HEK293 (cell line): ENCODE results near the gene AIFM3.

Experiments used
- CTCF ChIA-PET: fragments of 350-600 bp; formaldehyde crosslinking; extraction: SDS; loops from one replicate; lab custom pipeline; 2021; ENCODE audit warnings: antibody characterized with exemption; lab: Yijun Ruan, JAX
- POLR2A ChIA-PET: fragments of 300-600 bp; formaldehyde crosslinking; extraction: SDS; loops from one replicate; lab custom pipeline; 2020; ENCODE audit warnings: antibody characterized with exemption, inconsistent platforms; lab: Yijun Ruan, JAX
- H3K27ac ChIP-seq: fragments of 200-500 bp; sonication (Bioruptor generic); 2 replicates; pipeline ENCODE4 v1.5.1; 2014; ENCODE audit warnings: low read depth, low read length, control low read depth, inconsistent platforms; ENCODE audit errors: extremely low read depth
- H3K36me3 ChIP-seq, 2 experiments: fragments of 200-500 bp in 1 of 2; sonication (Bioruptor generic) in 1 of 2; 1 replicate in 1 of 2; 2 replicates in 1 of 2; pipeline ENCODE4 v1.5.1; 2014 to 2017; ENCODE audit warnings: inconsistent platforms in 2 of 2, low read length in 2 of 2; ENCODE audit not compliant: control insufficient read depth in 2 of 2, insufficient read depth in 1 of 2
- H3K4me1 ChIP-seq: fragments of 200-500 bp; sonication (Bioruptor generic); 2 replicates; pipeline ENCODE4 v1.5.1; 2014; ENCODE audit warnings: mild to moderate bottlenecking, low read length, inconsistent platforms; ENCODE audit not compliant: control insufficient read depth, insufficient read depth
- H3K4me3 ChIP-seq: 2 replicates; pipeline ENCODE4 v1.5.1; 2011; ENCODE audit warnings: low read depth, mild to moderate bottlenecking, control low read depth, low read length, moderate library complexity
- H3K9me3 ChIP-seq: fragments of 200-500 bp; sonication (Bioruptor generic); 2 replicates; pipeline ENCODE4 v1.5.1; 2014; ENCODE audit warnings: low read depth, low read length, inconsistent platforms; ENCODE audit not compliant: control insufficient read depth, insufficient read depth
- KLF7 ChIP-seq: fragments of 450-650 bp; formaldehyde crosslinking; IDR thresholded peaks from 2 replicates; pipeline ENCODE4 v1.5.1; 2016; ENCODE audit warnings: missing biosample characterization, missing genetic modification characterization, borderline replicate concordance
- SCRT1 ChIP-seq: fragments of 450-650 bp; formaldehyde crosslinking; IDR thresholded peaks from 2 replicates; pipeline ENCODE4 v1.5.1; 2016; ENCODE audit warnings: missing biosample characterization, missing genetic modification characterization, borderline replicate concordance
- SETDB1 ChIP-seq: IDR thresholded peaks from one replicate; pipeline ENCODE4 v1.6.1; 2017; ENCODE audit warnings: mild to moderate bottlenecking, low read length, moderate library complexity, mixed read lengths; ENCODE audit not compliant: insufficient read length
- SP7 ChIP-seq: fragments of 450-650 bp; formaldehyde crosslinking; IDR thresholded peaks from 2 replicates; pipeline ENCODE4 v1.5.1; 2016; ENCODE audit warnings: missing biosample characterization, missing genetic modification characterization
- TCF7L2 ChIP-seq: IDR thresholded peaks from 2 replicates; pipeline ENCODE4 v1.6.1; 2011; ENCODE audit warnings: low read depth, mild to moderate bottlenecking, inconsistent platforms, low read length, moderate library complexity, borderline replicate concordance
- ZBTB1 ChIP-seq: fragments of 450-650 bp; formaldehyde crosslinking; IDR thresholded peaks from 2 replicates; pipeline ENCODE4 v1.5.1; 2016; ENCODE audit warnings: missing biosample characterization, missing genetic modification characterization
- ZFHX2 ChIP-seq: fragments of 450-650 bp; formaldehyde crosslinking; conservative IDR thresholded peaks from 2 replicates; pipeline ENCODE4 v1.5.1; 2016; ENCODE audit warnings: missing biosample characterization, missing genetic modification characterization
- ZFP37 ChIP-seq: fragments of 450-650 bp; formaldehyde crosslinking; IDR thresholded peaks from 2 replicates; pipeline ENCODE4 v1.5.1; 2016; ENCODE audit warnings: missing biosample characterization, missing genetic modification characterization
- ZNF423 ChIP-seq: fragments of 450-650 bp; formaldehyde crosslinking; IDR thresholded peaks from 2 replicates; pipeline ENCODE4 v1.5.1; 2016; ENCODE audit warnings: missing biosample characterization, missing genetic modification characterization
- ZNF529 ChIP-seq: fragments of 450-650 bp; formaldehyde crosslinking; IDR thresholded peaks from 2 replicates; pipeline ENCODE4 v1.5.1; 2017; ENCODE audit warnings: missing genetic modification characterization, missing biosample characterization; ENCODE audit not compliant: insufficient replicate concordance
- ZNF558 ChIP-seq: fragments of 450-650 bp; formaldehyde crosslinking; IDR thresholded peaks from 2 replicates; pipeline ENCODE4 v1.5.1; 2016; ENCODE audit warnings: missing biosample characterization, missing genetic modification characterization
- ZNF571 ChIP-seq: fragments of 450-650 bp; formaldehyde crosslinking; IDR thresholded peaks from 2 replicates; pipeline ENCODE4 v1.5.0; 2017; ENCODE audit warnings: missing biosample characterization, missing genetic modification characterization
- ZNF596 ChIP-seq: fragments of 450-650 bp; IDR thresholded peaks from 2 replicates; pipeline ENCODE4 v1.5.0; 2018; ENCODE audit warnings: missing biosample characterization, mild to moderate bottlenecking, missing genetic modification characterization, moderate library complexity
- ZNF610 ChIP-seq: fragments of 450-650 bp; formaldehyde crosslinking; IDR thresholded peaks from 2 replicates; pipeline ENCODE4 v1.5.1; 2016; ENCODE audit warnings: missing biosample characterization, missing genetic modification characterization, borderline replicate concordance
- ZNF707 ChIP-seq: fragments of 450-650 bp; formaldehyde crosslinking; IDR thresholded peaks from 2 replicates; pipeline ENCODE4 v1.5.1; 2016; ENCODE audit warnings: missing biosample characterization, missing genetic modification characterization
- ZNF791 ChIP-seq: fragments of 450-650 bp; formaldehyde crosslinking; IDR thresholded peaks from 2 replicates; pipeline ENCODE4 v1.5.1; 2016; ENCODE audit warnings: missing biosample characterization, missing genetic modification characterization
- TF ChIP-seq, protein P1 (sequence below): IDR thresholded peaks from 2 replicates; pipeline ENCODE4 v1.6.1; 2011; ENCODE audit warnings: mild to moderate bottlenecking, low read depth, low read length, borderline replicate concordance
- TF ChIP-seq, protein P2 (sequence below): fragments of 450-650 bp; formaldehyde crosslinking; IDR thresholded peaks from 2 replicates; pipeline ENCODE4 v1.5.1; 2016; ENCODE audit warnings: missing biosample characterization, missing genetic modification characterization
- TF ChIP-seq, protein P3 (sequence below): fragments of 450-650 bp; formaldehyde crosslinking; IDR thresholded peaks from 2 replicates; pipeline ENCODE4 v1.5.1; 2016; ENCODE audit warnings: missing biosample characterization, missing genetic modification characterization, low read depth

The AIFM3 gene

DNA sequence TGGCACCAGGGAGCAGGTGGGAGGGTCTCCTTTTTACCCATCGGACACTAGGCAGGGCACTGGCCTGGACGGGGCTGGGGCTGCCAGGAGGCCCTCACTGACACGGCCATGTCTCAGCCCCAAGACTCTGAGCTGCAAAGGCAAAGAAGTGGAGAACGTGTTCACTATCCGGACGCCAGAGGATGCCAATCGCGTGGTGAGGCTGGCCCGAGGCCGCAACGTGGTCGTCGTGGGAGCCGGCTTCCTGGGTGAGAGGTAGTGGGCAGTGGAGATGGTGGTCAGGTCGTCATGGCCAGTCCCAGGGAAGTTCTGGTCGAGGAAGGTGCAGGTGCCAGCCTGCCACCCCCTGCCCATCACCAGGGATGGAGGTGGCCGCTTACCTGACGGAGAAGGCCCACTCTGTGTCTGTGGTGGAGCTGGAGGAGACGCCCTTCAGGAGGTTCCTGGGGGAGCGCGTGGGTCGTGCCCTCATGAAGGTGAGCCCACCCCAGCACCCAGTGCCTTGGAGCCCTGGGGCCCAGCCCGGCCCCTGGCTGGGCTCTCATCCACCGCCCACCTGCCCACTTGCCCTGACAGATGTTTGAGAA lies 9.3 kb downstream of the AIFM3 start:
- TF ChIP-seq SP7 (tag by site-specific recombination), result no peak
- TF ChIP-seq SCRT1, result no peak
- TF ChIP-seq ZNF610 (tag by site-specific recombination), result no peak
- CTCF ChIA-PET, result interaction anchor here (0.8 to 1.6 kb wide), 3 partner anchors 16 to 91 kb away, joined by 3 to 4 read pairs (median 4); no protein-coding TSS in a partner anchor
- POLR2A ChIA-PET, result no interaction called here
- H3K36me3 ChIP-seq, result no peaks in the 10 kb centered on the region
- H3K9me3 ChIP-seq, result no peaks in the 10 kb centered on the region
- H3K4me3 ChIP-seq, result no peak overlapping the region
- no peak overlapping the region for H3K27ac ChIP-seq
- no peaks in the 10 kb centered on the region for H3K4me1 ChIP-seq

DNA sequence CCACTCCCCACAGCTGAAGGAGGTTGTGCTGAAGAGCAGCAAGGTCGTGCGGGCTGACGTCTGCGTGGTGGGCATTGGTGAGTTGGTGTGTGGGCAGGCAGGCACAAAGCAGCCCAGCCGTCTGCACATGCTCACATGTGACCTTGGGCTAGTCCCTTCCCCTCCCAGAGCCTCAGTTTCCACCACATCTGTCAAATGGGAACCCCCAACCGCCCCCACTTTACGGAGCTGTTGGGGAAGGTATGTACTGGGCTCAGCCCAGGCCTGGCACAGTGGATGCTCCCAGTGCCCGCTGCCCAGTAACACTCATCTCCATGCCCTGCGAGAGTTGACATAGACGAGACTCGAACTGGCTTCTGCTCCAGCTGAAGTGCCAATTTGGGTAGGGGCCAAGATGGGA lies 10.0 kb downstream of the AIFM3 start:
- TF ChIP-seq ZFHX2 (tag by site-specific recombination) (peak; percentile 30), ZFP37 (tag by site-specific recombination) (no peak)
- TF ChIP-seq, all 188 proteins: peak for 1
- no peaks in the 10 kb centered on the region for H3K36me3 ChIP-seq
- no peak overlapping the region for H3K4me3 ChIP-seq
- CTCF ChIA-PET, result interaction anchor here (1.0 kb wide), 1 partner anchor 17 kb away, joined by 4 read pairs; no protein-coding TSS in a partner anchor
- no peaks in the 10 kb centered on the region for H3K9me3 ChIP-seq
- POLR2A ChIA-PET, result no interaction called here
- no peaks in the 10 kb centered on the region for H3K4me1 ChIP-seq
- no peak overlapping the region for H3K27ac ChIP-seq

DNA sequence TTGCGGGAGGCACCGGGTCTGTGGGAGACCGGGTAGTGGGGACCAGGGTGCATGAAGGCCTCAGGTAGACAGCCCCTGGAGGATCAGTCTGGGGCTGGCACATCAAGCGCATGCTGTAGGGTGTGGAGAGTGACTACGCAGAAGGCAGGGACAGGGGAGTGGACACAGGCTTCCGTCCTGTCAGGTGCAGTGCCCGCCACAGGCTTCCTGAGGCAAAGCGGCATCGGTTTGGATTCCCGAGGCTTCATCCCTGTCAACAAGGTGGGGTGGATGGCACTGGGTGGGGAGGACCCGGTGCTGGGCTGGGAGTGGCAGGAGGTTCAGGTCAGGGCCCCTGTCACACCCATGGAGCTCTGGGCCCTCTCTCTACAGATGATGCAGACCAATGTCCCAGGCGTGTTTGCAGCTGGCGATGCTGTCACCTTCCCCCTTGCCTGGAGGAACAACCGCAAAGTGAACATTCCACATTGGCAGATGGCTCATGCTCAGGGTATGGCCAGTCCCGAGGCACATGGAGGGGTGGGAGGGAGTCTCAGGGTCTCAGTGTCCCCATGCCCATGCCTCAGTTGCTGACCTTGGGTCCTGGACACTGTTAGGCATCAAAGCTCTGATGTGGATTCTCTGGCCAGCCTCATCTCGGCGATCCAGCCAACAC lies 10.6 kb downstream of the AIFM3 start:
- H3K27ac ChIP-seq, result no peak overlapping the region
- ChIA-PET CTCF (interaction anchor here (1.0 kb wide), 1 partner anchor 17 kb away, joined by 4 read pairs; no protein-coding TSS in a partner anchor), POLR2A (no interaction called here)
- H3K4me1 ChIP-seq, result no peaks in the 10 kb centered on the region
- no peaks in the 10 kb centered on the region for H3K9me3 ChIP-seq
- H3K36me3 ChIP-seq, result no peaks in the 10 kb centered on the region
- H3K4me3 ChIP-seq, result no peak overlapping the region
- TF ChIP-seq ZNF423 (tag by site-specific recombination) (no peak), ZNF791 (tag by site-specific recombination) (no peak), SCRT1 (no peak), TCF7L2 (no peak), ZNF596 (no peak), ZNF558 (tag by site-specific recombination) (no peak), KLF7 (no peak), ZBTB1 (no peak)
- TF ChIP-seq, protein P1, sequence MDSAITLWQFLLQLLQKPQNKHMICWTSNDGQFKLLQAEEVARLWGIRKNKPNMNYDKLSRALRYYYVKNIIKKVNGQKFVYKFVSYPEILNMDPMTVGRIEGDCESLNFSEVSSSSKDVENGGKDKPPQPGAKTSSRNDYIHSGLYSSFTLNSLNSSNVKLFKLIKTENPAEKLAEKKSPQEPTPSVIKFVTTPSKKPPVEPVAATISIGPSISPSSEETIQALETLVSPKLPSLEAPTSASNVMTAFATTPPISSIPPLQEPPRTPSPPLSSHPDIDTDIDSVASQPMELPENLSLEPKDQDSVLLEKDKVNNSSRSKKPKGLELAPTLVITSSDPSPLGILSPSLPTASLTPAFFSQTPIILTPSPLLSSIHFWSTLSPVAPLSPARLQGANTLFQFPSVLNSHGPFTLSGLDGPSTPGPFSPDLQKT, result no peak
- TF ChIP-seq, protein P2, sequence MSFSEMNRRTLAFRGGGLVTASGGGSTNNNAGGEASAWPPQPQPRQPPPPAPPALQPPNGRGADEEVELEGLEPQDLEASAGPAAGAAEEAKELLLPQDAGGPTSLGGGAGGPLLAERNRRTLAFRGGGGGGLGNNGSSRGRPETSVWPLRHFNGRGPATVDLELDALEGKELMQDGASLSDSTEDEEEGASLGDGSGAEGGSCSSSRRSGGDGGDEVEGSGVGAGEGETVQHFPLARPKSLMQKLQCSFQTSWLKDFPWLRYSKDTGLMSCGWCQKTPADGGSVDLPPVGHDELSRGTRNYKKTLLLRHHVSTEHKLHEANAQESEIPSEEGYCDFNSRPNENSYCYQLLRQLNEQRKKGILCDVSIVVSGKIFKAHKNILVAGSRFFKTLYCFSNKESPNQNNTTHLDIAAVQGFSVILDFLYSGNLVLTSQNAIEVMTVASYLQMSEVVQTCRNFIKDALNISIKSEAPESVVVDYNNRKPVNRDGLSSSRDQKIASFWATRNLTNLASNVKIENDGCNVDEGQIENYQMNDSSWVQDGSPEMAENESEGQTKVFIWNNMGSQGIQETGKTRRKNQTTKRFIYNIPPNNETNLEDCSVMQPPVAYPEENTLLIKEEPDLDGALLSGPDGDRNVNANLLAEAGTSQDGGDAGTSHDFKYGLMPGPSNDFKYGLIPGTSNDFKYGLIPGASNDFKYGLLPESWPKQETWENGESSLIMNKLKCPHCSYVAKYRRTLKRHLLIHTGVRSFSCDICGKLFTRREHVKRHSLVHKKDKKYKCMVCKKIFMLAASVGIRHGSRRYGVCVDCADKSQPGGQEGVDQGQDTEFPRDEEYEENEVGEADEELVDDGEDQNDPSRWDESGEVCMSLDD, result no peak

DNA sequence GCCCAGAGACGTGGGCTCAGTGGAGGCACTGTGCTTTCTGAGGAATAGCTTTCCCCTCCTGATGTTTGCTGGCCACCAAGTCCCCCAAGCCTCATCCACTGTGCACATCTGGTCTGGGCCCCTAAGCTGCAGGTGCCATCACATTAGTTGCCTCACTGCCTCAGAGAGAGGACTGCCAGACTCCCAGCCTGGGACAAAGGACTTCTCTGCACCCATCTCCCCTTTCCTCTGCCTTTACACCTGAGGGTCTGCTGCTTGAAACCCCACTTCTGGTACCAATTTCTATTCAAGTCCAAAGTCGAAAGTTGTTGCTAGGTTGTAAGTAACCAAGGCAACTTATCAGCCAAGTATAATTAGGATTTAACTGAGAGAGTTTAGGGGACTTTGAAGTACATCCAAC lies 11.4 kb downstream of the AIFM3 start:
- ChIA-PET POLR2A (no interaction called here), CTCF (no interaction called here)
- no peaks in the 10 kb centered on the region for H3K9me3 ChIP-seq
- TF ChIP-seq ZNF707 (tag by site-specific recombination) (peak; percentile 99), SETDB1 (no peak), ZNF529 (tag by site-specific recombination) (no peak), ZNF571 (tag by site-specific recombination) (no peak)
- TF ChIP-seq, protein P3, sequence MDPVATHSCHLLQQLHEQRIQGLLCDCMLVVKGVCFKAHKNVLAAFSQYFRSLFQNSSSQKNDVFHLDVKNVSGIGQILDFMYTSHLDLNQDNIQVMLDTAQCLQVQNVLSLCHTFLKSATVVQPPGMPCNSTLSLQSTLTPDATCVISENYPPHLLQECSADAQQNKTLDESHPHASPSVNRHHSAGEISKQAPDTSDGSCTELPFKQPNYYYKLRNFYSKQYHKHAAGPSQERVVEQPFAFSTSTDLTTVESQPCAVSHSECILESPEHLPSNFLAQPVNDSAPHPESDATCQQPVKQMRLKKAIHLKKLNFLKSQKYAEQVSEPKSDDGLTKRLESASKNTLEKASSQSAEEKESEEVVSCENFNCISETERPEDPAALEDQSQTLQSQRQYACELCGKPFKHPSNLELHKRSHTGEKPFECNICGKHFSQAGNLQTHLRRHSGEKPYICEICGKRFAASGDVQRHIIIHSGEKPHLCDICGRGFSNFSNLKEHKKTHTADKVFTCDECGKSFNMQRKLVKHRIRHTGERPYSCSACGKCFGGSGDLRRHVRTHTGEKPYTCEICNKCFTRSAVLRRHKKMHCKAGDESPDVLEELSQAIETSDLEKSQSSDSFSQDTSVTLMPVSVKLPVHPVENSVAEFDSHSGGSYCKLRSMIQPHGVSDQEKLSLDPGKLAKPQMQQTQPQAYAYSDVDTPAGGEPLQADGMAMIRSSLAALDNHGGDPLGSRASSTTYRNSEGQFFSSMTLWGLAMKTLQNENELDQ (tag by site-specific recombination), result no peak
- no peak overlapping the region for H3K4me3 ChIP-seq
- no peak overlapping the region for H3K27ac ChIP-seq
- peaks cover 0 to 2% of the 10 kb centered on the region in 2 experiments; a peak in 1 of 3 replicates for H3K36me3 ChIP-seq
- H3K4me1 ChIP-seq, result no peaks in the 10 kb centered on the region
